GM12872 (cell line): Measurements from ENCODE around the gene DHX34.

Experiments
- CTCF ChIP-seq: IDR thresholded peaks from 3 replicates; pipeline ENCODE4 v1.5.1; 2011; ENCODE audit warnings: low read depth, mild to moderate bottlenecking, low read length, moderate library complexity; ENCODE audit not compliant: insufficient read depth

DHX34 gene

GRCh38 chr19:47319923-47320871, 28.9 kb upstream of the DHX34 start:
- no peak for TF ChIP-seq CTCF

GRCh38 chr19:47321630-47322029, 27.5 kb upstream of the DHX34 start:
- no peak for TF ChIP-seq CTCF

- TF ChIP-seq CTCF: no peak
Measured at GRCh38 chr19:47322058-47322457, 27.1 kb upstream of the DHX34 start.

- TF ChIP-seq CTCF: no peak
Measured at GRCh38 chr19:47323409-47323808, 25.7 kb upstream of the DHX34 start.

GRCh38 chr19:47323872-47324271, 25.2 kb upstream of the DHX34 start:
- TF ChIP-seq CTCF: no peak

GRCh38 chr19:47324502-47324901, 24.6 kb upstream of the DHX34 start:
- TF ChIP-seq CTCF: no peak

GRCh38 chr19:47330466-47330869, 18.6 kb upstream of the DHX34 start:
- no peak for TF ChIP-seq CTCF
